Smooth muscle cell of the umbilical artery (primary cell): Measurements from ENCODE around the gene FAF2. TPM values are rescaled to one million over a fixed set of nuclear protein-coding genes. Genes with fewer than 3 reads are reported as not detected.

ENCODE experiments used
- total RNA-seq: library from RNA; depleted of rRNA; stranded (reverse); fragments of >200 nt; gene quantifications from 2 replicates; pipeline ENCODE4 v1.2.3, GENCODE V29; 2014

Gene FAF2, protein sequence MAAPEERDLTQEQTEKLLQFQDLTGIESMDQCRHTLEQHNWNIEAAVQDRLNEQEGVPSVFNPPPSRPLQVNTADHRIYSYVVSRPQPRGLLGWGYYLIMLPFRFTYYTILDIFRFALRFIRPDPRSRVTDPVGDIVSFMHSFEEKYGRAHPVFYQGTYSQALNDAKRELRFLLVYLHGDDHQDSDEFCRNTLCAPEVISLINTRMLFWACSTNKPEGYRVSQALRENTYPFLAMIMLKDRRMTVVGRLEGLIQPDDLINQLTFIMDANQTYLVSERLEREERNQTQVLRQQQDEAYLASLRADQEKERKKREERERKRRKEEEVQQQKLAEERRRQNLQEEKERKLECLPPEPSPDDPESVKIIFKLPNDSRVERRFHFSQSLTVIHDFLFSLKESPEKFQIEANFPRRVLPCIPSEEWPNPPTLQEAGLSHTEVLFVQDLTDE
- total RNA-seq, result 39.5 and 48.1 TPM in 2 replicates

DNA sequence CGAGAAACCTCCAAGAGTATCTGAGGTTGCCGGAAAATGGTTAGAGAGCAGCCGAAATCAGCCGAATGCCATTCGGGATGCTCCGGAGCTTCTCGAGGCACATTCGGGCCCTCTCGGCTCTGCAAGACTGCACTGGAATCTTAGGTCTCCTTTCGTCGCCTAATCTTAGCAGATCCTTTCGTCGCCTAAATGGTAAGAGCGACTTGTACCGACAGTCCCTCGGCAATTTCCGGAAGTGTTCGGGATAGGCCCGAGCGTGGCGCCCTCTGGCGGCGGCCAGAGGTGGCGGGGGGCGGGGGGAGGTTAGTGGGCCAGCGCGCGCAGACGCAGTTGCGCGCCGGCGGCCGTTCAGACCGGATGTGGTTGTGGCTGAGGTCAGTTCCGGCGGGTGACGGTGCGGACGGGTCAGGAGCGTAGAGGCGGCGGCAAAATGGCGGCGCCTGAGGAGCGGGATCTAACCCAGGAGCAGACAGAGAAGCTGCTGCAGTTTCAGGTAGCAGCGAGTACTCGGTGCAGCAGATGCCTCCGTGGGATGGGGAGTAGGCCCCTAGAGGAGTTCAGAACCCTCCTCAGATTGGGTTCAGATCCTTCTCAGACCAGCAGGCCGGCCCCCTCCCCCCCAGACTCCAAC lies at the start of gene FAF2:
Gene FAF2 (plus strand): TSS at position 408 of the 631 bp plus-strand sequence. CDS start 23 bp downstream, at position 431.

DNA sequence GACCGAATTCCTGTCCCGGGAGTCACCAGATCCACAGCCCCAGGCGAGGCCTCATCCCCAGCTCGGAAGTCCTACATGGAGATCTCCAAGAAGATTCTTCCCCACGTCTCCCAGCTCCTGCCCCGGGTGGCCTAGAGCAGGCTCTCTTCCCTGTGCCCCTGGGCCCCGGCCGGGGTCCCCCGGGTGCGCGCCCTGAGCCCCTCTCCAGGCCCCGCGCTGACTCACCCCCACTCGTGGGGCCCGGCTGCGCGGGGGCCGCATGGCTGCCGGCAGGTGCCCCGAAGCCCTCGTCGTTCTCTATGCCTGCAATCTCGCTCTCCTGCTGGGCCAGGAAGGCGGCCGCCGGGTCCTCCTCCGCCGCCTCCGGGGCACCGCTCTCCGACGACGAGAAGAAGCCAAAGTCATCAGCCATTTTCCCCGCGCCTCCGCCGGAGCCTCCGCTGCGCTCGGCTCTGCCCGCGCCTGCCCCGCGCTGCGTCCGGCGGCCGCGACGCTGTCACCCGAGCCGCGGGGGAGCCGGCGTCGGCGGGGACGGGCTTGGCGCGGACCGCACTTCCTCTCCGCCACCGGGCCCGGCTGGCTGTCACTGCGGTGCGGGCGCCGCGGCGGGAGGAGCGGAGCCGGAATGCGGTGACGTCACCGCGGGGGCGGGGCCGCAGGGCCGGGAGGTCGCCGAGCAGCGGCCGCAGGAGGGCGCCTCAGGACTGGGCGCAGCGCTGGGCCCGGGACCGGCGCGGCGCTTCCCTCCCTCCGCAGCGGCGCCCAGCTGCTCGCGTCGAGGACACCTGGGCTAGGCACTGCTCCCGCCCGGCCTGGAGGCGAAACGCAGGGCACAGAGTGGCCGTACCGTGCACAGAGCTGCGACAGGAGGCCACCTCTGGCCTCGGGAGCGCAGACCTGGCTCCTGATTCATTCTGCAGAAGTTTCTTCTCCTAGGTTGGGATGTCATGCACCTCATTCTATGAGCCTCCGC lies 31.9 kb upstream of the FAF2 start, which contains the start of gene CLTB:
Gene CLTB (minus strand): TSS at position 588 of the 973 bp plus-strand sequence. CDS start 176 bp downstream, at position 412.

DNA sequence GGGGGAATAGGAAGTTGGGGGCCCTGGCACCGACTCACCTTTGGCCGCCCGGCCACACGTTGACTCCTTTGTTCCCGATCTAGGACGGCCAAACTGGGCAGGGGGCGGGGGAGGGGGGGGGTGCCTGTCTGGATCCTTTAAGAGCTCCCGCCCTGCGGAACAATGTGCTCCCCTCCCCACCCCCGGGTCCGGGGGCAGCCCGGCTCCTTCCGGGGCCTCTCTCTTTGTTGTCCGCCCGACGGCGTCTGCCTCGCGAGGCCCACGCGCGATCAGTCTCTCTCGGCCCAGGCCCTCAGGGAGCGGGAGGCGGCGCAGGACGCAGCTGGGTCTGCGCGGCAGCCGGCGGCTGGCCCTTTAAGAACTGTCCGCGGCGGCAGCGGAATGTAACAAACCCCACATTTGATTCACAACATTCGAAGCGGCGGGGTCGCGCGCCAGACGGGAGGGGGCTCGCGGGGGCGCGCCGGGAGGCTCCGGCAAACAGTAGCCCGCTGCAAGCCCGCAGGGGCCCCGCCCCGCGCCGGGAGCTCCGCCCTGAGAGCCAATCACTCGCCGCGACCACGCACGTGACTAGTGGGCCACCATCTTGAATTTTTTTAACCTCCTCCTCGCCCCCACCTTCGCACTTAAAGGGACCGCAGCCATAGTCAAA lies 88.8 kb downstream of the FAF2 start, which contains the start of gene RNF44:
Gene RNF44 (minus strand): TSS at position 501 of the 652 bp plus-strand sequence. CDS start 4,930 bp downstream, outside the sequence.

DNA sequence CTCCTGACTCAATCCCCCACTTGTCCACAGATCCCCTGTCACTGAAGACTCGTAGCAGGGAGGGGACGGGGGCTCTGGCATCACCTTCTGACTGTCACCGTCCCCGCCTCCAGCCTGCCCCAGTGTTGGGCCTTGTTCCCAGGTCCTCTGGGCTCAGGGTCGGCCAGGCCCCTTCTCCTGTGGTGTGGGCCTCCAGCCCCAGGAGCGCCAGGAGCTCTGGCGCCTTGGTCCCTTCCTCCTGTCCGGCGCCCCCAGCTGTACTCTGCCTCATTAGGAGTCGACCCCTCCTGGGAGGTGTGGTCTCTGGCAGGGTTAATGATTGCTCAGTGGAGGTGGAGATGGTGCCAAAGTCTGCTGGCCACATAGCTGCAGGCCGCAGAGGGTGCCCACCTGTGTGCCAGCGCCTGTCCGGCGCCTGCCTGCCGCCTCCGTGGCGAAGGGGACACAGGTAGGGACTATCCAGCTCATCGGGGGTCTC lies 100.8 kb downstream of the FAF2 start, which contains the start of gene CDHR2:
Gene CDHR2 (plus strand): TSS at position 376 of the 478 bp plus-strand sequence. CDS start 16,011 bp downstream, outside the sequence.

Other genes starting within 250 kb of the FAF2 start
- gene SIMC1, start 210.0 kb upstream of the FAF2 start, total RNA-seq, result 7.4 and 9.4 TPM in 2 replicates
- 76.3 and 103 TPM in 2 replicates for gene KIAA1191, start 86.6 kb upstream of the FAF2 start, total RNA-seq
- gene ARL10, start 82.9 kb upstream of the FAF2 start, total RNA-seq, result 23.8 and 25.2 TPM in 2 replicates
- 6.8 and 10.7 TPM in 2 replicates for gene NOP16, start 59.8 kb upstream of the FAF2 start, total RNA-seq
- gene HIGD2A, start 59.6 kb upstream of the FAF2 start, total RNA-seq, result 15.4 and 21.3 TPM in 2 replicates
- 72.2 and 86.4 TPM in 2 replicates for gene CLTB, start 31.8 kb upstream of the FAF2 start, total RNA-seq
- gene RNF44, start 89.0 kb downstream of the FAF2 start, total RNA-seq, result 2.1 and 4.6 TPM in 2 replicates
- 0.05 TPM in 1 of 2 replicates, not detected in the other for gene CDHR2, start 101.0 kb downstream of the FAF2 start, total RNA-seq
- 1.8 and 7.3 TPM in 2 replicates for gene GPRIN1, start 161.8 kb downstream of the FAF2 start, total RNA-seq
- gene SNCB, start 182.1 kb downstream of the FAF2 start, total RNA-seq, result 0.18 TPM in 1 of 2 replicates, not detected in the other
- gene EIF4E1B, start 182.3 kb downstream of the FAF2 start, total RNA-seq, result not detected in 2 replicates
- 33.3 and 37.6 TPM in 2 replicates for gene TSPAN17, start 199.1 kb downstream of the FAF2 start, total RNA-seq